Measurements from ENCODE around the gene CMTR1. TPM values are rescaled to one million over a fixed set of nuclear protein-coding genes. Genes with fewer than 3 reads are reported as not detected.

Gene CMTR1
- total RNA-seq, 1 experiment from 2014 or later: 34.8 TPM

- no peak overlapping the region for H3K27ac ChIP-seq (ENCODE audit: insufficient read length, low read depth, low read length)
- Mint-ChIP-seq H3K4me3 (no peak overlapping the region), H3K9me3 (peaks cover 10 to 12% of the 10 kb centered on the region in 2 experiments; a peak in 4 of 5 replicates), H3K27me3 (ENCODE audit: low read depth) (peaks cover 15% of the 10 kb centered on the region), H3K36me3 (ENCODE audit: insufficient read depth in 1 of 3, low read depth in 3 of 3) (no peaks in the 10 kb centered on the region; a peak in 1 of 7 replicates), H3K4me1 (peaks cover 15% of the 10 kb centered on the region in 2 experiments), H3K27ac (no peak overlapping the region)
- H3K27me3 ChIP-seq (ENCODE audit: insufficient read depth, low read length): no peaks in the 10 kb centered on the region
- H4K5ac ChIP-seq (ENCODE audit: insufficient read length, low read depth, low read length): no peak overlapping the region
- no peaks in the 10 kb centered on the region for H4K20me1 ChIP-seq (ENCODE audit: control insufficient read depth, insufficient read depth, insufficient read length)
- H3K14ac ChIP-seq (ENCODE audit: insufficient read depth, low read length): no peak overlapping the region
- no peak overlapping the region for H3K9ac ChIP-seq (ENCODE audit: extremely low read depth, insufficient read length, low read length)
- no peaks in the 10 kb centered on the region for H3K9me3 ChIP-seq (ENCODE audit: control insufficient read depth, low read depth, low read length)
- WGBS (ENCODE audit: extremely low coverage, insufficient read length, low lambda C conversion rate): no CpG with 5 or more reads among the region's 2 CpGs
- H3K79me2 ChIP-seq (ENCODE audit: insufficient read depth, low read length): peaks cover 2% of the 10 kb centered on the region; the same call in 1 of the 2 replicates
- no peak overlapping the region for H2BK15ac ChIP-seq (ENCODE audit: low read depth, low read length)
- no peak for TF ChIP-seq CTCF (conservative IDR thresholded peaks at IDR 0.05)
- no peak overlapping the region for H3K4me2 ChIP-seq (ENCODE audit: insufficient read depth, insufficient read length, low read length)
- peaks cover 9% of the 10 kb centered on the region for H3K23me2 ChIP-seq (ENCODE audit: insufficient read length, low read depth, low read length, poor library complexity, severe bottlenecking)
- H3K79me1 ChIP-seq (ENCODE audit: insufficient read depth, low read depth, low read length, poor library complexity, severe bottlenecking): peaks cover 3% of the 10 kb centered on the region
- no peak overlapping the region for H3K23ac ChIP-seq (ENCODE audit: insufficient read length, low read depth, low read length)
- H2AFZ ChIP-seq (ENCODE audit: low read length): no peak overlapping the region
- DNase-seq: no peak
- no peak overlapping the region for H4K8ac ChIP-seq (replicated peaks; ENCODE audit: insufficient read length, low read depth, low read length)
- H3K4me1 ChIP-seq (ENCODE audit: insufficient read depth, low read length): no peaks in the 10 kb centered on the region
- no peak overlapping the region for H2BK20ac ChIP-seq (ENCODE audit: low read depth, low read length, poor library complexity, severe bottlenecking)
- no peak overlapping the region for H2BK120ac ChIP-seq (ENCODE audit: low read depth, low read length, poor library complexity, severe bottlenecking)
- H2BK5ac ChIP-seq (ENCODE audit: insufficient read length, low read length): no peak overlapping the region
- H3K56ac ChIP-seq (ENCODE audit: insufficient read length, low read depth, low read length): no peak overlapping the region
- H2BK12ac ChIP-seq (ENCODE audit: insufficient read length, low read depth, low read length): no peak overlapping the region
- H4K91ac ChIP-seq (ENCODE audit: insufficient read length, low read depth, low read length): no peak overlapping the region
- H3K18ac ChIP-seq (ENCODE audit: insufficient read length, low read depth, low read length): no peak overlapping the region
- H3K4ac ChIP-seq (ENCODE audit: low read depth, low read length): no peak overlapping the region
- H2AK5ac ChIP-seq (ENCODE audit: insufficient read length, low read length): no peak overlapping the region
- no peak overlapping the region for H3T11ph ChIP-seq (ENCODE audit: low read length)
These were observed 3.7 kb upstream of the CMTR1 start for GRCh38 chr6:37429352-37429750.

All from H9 (cell line).